RWPE2 (cell line): ENCODE measurements around the gene ADCY1.

Experiments used
- ATAC-seq: fragments of 200-7000 bp; cut with Tn5 transposase; 3 replicates; pipeline ENCODE4 v1.9.1; 2021; ENCODE audit warnings: low read depth
- DNase-seq: peaks from one replicate; pipeline ENCODE4 v3.0.0-alpha.2; 2020; ENCODE audit warnings: low spot score
- H3K27ac ChIP-seq: fragments of 450-650 bp; 2 replicates; pipeline ENCODE4 v1.5.1; 2017; ENCODE audit warnings: mild to moderate bottlenecking; ENCODE audit not compliant: poor library complexity, severe bottlenecking
- H3K27me3 ChIP-seq: fragments of 250-450 bp; sonication (Bioruptor Pico); 2 replicates; pipeline ENCODE4 v1.5.1; 2021; ENCODE audit warnings: mild to moderate bottlenecking, moderate library complexity; ENCODE audit not compliant: insufficient read depth, poor library complexity, severe bottlenecking
- H3K36me3 ChIP-seq: fragments of 250-450 bp; sonication (Bioruptor Pico); 2 replicates; pipeline ENCODE4 v1.5.1; 2020; ENCODE audit warnings: low read depth, mild to moderate bottlenecking, moderate library complexity
- H3K4me1 ChIP-seq: fragments of 250-450 bp; sonication (Bioruptor Pico); 2 replicates; pipeline ENCODE4 v1.5.1; 2021; ENCODE audit warnings: mild to moderate bottlenecking, moderate library complexity; ENCODE audit not compliant: insufficient read depth, poor library complexity, severe bottlenecking
- H3K4me3 ChIP-seq: fragments of 250-450 bp; sonication (Bioruptor Pico); 2 replicates; pipeline ENCODE4 v1.5.1; 2021; ENCODE audit warnings: mild to moderate bottlenecking, moderate library complexity; ENCODE audit not compliant: severe bottlenecking
- H3K9me3 ChIP-seq: fragments of 250-450 bp; sonication (Bioruptor Pico); 2 replicates; pipeline ENCODE4 v1.5.1; 2021; ENCODE audit warnings: mild to moderate bottlenecking, moderate library complexity; ENCODE audit not compliant: severe bottlenecking
- TF ChIP-seq, protein P1 (sequence below): fragments of 450-650 bp; IDR thresholded peaks from one replicate; pipeline ENCODE4 v1.5.1; 2017; ENCODE audit warnings: mild to moderate bottlenecking, moderate library complexity; ENCODE audit not compliant: poor library complexity, severe bottlenecking

ADCY1 gene

DNA sequence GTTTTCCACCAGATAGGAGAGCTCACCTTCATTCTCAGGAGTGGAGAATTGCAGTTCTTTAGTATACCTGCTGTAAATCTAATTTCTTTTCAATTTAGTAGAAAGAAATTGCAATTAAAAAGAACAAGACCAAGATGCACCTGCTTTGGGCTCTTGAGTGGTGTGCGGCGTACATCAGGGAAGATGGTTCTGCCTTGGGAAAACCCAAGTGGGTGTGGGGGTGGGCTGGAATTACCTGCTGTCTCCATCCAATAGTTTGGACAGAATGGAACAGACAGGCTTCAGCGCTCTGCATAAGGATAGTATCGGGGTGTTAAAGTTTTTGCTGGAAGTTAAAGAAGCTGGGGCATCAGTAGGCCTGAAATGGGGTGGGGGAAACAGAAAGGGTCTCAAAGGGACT, 7.2 kb upstream of the ADCY1 start:
- Histone ChIP-seq H3K27me3 (peaks cover 34% of the 10 kb centered on the region), H3K4me3 (no peak overlapping the region), H3K27ac (no peak overlapping the region), H3K36me3 (no peaks in the 10 kb centered on the region), H3K4me1 (no peaks in the 10 kb centered on the region), H3K9me3 (no peaks in the 10 kb centered on the region)
- DNase-seq (no peak), ATAC-seq (no peak)
- TF ChIP-seq, protein P1, sequence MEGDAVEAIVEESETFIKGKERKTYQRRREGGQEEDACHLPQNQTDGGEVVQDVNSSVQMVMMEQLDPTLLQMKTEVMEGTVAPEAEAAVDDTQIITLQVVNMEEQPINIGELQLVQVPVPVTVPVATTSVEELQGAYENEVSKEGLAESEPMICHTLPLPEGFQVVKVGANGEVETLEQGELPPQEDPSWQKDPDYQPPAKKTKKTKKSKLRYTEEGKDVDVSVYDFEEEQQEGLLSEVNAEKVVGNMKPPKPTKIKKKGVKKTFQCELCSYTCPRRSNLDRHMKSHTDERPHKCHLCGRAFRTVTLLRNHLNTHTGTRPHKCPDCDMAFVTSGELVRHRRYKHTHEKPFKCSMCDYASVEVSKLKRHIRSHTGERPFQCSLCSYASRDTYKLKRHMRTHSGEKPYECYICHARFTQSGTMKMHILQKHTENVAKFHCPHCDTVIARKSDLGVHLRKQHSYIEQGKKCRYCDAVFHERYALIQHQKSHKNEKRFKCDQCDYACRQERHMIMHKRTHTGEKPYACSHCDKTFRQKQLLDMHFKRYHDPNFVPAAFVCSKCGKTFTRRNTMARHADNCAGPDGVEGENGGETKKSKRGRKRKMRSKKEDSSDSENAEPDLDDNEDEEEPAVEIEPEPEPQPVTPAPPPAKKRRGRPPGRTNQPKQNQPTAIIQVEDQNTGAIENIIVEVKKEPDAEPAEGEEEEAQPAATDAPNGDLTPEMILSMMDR: no peak

DNA sequence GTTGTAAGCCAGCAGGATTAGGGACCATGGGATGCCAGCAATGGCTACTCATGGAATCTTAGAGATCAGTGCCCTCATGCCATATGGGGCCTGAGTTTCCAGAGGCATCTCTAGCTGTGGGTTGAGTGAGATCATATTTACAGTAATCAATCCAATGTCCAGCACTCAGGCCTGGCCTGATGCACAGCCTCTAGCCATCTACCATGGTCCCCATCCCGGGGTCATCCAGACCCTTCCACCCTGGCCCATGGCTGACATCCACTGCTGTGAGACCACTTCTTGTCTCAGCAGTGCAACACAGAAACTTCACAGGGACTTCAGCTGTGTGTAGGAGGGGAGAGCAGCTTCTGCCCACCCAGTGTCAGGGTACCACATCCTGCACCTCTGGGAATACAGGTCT, 6.5 kb upstream of the ADCY1 start:
- TF ChIP-seq, protein P1: no peak
- Histone ChIP-seq H3K27me3 (peaks cover 34% of the 10 kb centered on the region), H3K36me3 (no peaks in the 10 kb centered on the region), H3K4me3 (no peak overlapping the region), H3K27ac (no peak overlapping the region), H3K9me3 (no peaks in the 10 kb centered on the region), H3K4me1 (no peaks in the 10 kb centered on the region)
- DNase-seq: no peak
- no peak for ATAC-seq

DNA sequence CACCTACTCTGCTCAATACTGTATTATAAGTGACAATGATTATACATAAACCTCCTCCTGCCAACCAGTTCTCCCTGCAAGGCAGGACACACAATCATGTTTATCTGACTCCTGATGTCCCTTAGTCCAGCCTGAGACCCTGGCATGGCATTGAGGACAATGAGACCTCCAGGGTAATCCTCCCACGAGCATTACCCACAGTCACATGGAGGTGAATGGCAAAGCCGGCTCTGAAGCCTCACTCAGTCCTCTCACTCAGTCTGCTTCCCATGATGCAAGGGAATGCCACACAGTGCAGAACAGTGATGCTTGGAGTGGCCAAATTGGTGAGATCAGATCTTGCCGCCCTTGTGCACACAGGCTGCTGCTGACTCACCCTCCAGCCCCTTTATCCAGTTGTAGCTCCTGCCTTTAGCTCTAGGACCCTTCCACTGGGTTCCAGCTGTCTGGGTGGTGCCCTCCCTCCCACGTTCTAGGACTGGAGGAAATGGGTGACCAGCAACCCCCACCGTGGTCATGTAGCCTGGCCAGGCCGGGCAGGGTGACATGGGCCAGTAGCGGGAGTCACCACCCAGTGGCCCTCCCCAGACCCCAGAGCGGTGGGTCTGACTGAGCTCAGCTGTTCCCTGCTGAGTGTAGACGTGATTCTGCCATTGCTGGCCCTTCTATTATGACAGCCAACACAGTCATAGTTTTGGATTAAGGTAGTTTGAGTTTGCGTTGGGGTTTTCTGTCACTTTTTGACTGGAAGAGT, 5.5 kb upstream of the ADCY1 start:
- H3K4me1 ChIP-seq: no peaks in the 10 kb centered on the region
- no peak overlapping the region for H3K27ac ChIP-seq
- H3K9me3 ChIP-seq: no peaks in the 10 kb centered on the region
- H3K4me3 ChIP-seq: no peak overlapping the region
- H3K27me3 ChIP-seq: peaks cover 38% of the 10 kb centered on the region
- TF ChIP-seq, protein P1: no peak
- ATAC-seq (no peak), DNase-seq (no peak)
- H3K36me3 ChIP-seq: no peaks in the 10 kb centered on the region

DNA sequence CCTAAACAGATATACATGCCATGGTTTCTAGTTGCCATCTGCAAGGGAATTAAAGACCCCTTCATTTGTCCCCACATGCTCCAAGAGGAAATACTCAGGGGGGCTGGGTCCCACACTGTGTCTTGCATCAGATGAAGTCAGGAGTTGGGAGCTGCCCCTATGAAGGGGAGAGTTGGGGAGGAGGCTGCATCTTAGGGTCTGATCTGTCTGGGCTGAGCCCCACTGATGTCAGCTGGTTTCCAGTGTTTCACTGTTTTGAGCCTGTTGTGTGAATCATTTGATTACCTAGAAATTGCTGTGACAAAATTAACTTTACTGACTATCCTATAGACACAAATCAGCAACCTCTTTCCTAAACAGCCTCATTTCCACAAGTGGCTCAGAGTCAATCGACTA, 4.9 kb upstream of the ADCY1 start:
- no peaks in the 10 kb centered on the region for H3K36me3 ChIP-seq
- DNase-seq (no peak), ATAC-seq (no peak)
- H3K4me3 ChIP-seq: no peak overlapping the region
- TF ChIP-seq, protein P1: no peak
- no peaks in the 10 kb centered on the region for H3K4me1 ChIP-seq
- H3K27me3 ChIP-seq: peaks cover 37% of the 10 kb centered on the region
- no peaks in the 10 kb centered on the region for H3K9me3 ChIP-seq
- H3K27ac ChIP-seq: no peak overlapping the region

DNA sequence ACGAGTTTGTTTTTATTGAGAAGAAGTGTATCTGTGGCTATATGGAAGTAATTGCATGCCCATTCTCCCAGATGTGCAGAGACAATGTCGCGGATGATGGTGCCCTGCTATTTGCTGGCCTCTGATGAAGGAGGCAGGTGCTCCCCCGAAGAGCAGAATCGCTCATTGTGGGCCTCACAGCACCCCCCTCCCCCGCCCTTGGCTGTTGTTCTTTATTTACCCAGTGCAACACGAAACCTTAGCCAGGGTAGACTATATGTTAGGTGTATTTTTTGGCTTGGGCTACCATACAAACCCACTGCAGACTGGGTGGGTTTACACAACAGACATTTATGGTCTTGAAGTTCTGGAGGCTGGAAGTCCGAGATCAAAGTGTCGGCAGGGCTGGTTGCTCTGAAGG, 3.4 kb upstream of the ADCY1 start:
- TF ChIP-seq, protein P1: no peak
- Histone ChIP-seq H3K27ac (no peak overlapping the region), H3K9me3 (no peaks in the 10 kb centered on the region), H3K27me3 (peaks cover 43% of the 10 kb centered on the region), H3K4me3 (no peak overlapping the region), H3K36me3 (no peaks in the 10 kb centered on the region), H3K4me1 (no peaks in the 10 kb centered on the region)
- ATAC-seq (no peak), DNase-seq (no peak)
